GM21526 (cell line): ENCODE data around the gene ZNRF3.
"Not testable (repeated sequence)": the region's sequence is repeated elsewhere in the genome, so short reads cannot be mapped to it uniquely, and the experiment has no call there.

Experiments
- ATAC-seq: cut with Tn5 transposase; IDR thresholded peaks from one replicate; pipeline ENCODE4 v1.9.1; 2021; ENCODE audit warnings: moderate library complexity; ENCODE audit not compliant: unreplicated experiment, low FRiP score

ZNRF3 gene

DNA sequence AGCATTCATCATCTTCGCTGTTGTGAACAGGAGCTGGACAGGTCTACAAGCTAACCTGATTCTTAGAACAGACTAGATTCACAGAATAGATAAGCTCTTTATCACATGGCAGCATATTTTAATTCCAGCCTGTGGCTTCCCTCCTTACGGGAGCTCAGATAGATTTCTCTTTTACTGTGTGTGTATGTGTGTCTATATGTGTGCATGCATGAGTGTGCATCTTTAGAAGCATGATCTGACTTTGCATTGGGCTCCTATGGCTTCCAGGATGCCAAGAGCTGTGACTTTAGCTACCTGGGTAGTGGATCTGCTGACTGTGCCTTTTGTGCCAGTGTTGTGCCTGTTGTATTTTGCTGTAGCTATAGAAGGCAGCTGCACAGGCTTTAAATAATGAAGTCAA, 44.3 kb downstream of the ZNRF3 start:
- no peak for ATAC-seq

DNA sequence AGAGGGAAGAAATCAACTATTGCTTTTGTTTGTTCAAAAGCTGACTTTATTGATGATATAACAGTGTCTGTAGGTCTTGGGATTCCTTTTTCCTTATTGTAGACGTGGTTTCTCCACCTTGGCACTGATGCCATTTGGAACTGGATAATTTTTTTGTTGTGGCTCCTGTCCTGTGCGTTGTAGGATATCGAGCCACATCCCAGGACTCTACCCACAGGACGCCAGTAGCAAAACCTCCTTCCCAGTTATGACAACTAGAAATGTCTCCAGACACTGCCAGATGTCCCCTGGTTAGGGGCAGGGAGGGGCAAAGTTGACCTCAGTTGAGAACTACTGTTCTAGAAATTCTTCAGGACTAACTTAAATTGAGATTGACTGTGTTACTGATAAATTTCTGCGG, 45.8 kb downstream of the ZNRF3 start:
- no peak for ATAC-seq

DNA sequence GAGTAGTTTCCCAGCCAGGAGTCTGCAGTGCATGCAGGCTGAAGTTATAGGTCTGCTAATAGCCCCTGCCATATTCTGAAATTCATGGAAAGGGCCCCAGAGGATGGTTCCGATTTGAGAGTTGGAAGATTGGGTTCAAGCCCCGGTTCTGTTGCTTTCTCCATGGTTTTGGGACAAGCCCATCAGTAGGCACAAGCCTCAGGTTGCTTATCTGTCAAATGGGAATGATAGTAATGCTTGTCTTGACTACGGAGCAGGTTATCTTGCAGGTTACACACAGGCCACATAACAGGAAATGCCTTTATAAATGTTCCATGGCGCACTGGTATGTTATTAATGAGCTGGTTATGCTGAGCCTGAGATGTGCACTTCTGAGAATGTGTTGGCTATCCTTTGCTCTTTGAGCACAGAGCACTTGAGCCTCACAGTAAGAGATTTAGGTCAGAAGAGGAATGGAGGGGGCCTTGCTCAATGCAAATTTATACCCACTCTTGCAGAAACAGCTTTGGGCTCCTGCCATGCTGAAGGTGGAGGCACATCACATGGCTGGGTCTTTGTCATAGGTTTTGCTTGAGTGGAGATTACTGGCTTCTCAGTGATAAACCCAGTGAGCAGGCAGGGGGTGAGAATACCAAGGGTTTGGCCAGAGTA, 47.1 kb downstream of the ZNRF3 start:
- ATAC-seq, result no peak

DNA sequence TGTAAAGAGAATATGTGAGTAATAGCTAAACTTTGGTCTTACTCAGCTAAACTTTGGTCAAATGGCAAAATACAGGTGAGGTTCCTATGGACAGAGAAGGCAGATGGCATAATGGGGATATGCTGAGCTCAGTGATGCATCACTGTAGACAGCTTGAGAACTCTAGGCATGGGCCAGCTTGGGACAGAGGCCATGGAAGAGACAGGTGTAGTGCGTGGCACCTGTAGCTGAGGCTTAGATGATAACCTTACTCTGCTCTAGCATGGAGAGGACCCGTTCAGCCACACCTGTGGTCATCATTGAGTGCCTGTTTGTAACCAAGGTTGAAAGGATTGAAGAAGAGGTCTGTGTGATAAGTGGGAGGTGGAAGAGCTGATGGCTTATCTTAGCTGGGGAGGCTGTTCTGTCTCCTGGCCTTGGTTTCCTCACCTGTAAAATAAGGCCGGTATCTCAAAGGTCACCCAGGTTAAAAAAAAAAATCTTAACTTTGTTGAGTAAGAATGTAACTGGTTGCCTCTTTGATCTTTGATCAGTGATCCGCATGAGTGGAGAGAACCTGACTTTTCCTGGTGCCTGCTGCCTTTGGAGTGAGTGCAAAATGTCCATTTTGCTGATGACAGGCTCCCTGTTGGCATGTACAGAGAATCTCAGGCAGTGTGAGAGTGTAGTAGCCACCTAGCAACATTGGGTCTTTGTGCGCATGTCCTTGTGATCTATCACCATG, 48.6 kb downstream of the ZNRF3 start:
- ATAC-seq, result no peak

- ATAC-seq, result no peak
These were observed 49.9 kb downstream of the ZNRF3 start for GRCh38 chr22:28933321-28933720.

- no peak for ATAC-seq
These were observed 50.7 kb downstream of the ZNRF3 start for GRCh38 chr22:28934026-28934425.

DNA sequence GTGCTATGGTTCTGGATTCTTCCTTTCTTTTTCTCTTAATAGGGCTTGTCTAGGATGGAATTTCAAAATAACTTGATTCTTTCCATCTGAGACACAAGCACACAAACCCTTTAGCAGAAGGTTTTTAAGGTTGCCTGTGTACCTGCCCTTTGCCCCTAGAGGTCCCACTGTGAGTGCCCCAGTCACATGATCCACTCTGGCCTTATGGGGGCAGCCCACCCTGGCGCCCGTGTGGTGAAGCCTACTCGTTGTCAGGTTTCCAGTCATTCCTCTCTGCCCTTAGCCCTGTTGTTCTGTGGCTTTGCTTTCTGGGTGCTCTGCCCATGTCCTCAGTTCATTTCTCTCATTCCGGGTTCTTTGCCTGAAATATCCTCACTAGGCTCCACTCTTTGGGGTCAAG, 51.8 kb downstream of the ZNRF3 start:
- ATAC-seq, result no peak

DNA sequence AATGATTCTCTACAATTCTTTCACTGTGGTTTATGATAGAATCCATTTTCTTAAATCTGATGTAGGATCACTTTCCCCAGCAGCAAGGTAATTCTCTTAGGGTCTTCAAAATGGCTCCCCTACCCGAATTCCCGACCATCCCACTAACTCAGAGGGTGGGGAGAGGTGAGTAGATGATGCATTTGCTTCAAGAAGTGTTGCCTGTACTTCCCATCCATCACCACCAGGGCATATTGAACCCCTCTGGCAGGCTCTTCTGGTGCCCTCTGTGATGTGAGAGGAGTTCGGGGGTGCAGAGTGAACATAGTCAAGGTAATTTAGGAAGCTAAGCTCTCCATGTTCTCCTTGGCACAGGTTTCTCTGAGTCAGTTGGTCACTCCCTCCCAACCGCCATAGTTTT, 52.3 kb downstream of the ZNRF3 start:
- no peak for ATAC-seq

DNA sequence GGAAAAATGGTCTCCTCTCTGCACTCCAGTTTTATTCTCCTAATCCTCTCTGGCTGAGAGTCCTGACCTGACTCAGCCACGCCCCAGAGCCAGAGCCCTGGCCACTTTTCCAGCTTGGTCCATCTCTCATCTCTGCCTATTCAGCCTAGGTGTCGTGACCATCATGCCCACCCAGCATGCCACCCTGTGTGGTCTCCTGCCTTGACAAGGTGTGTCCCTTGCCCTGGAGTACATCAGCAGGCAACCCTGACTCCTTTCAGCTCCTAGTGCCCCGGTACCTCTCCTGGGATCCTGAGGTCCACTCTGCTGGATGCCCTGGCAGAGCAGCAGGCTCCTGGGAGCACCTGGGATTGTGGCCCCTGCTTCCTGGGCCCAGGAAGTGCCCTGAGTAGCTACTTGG, 52.8 kb downstream of the ZNRF3 start:
- no peak for ATAC-seq

GRCh38 chr22:28937206-28938025, 54.0 kb downstream of the ZNRF3 start:
- no peak for ATAC-seq

DNA sequence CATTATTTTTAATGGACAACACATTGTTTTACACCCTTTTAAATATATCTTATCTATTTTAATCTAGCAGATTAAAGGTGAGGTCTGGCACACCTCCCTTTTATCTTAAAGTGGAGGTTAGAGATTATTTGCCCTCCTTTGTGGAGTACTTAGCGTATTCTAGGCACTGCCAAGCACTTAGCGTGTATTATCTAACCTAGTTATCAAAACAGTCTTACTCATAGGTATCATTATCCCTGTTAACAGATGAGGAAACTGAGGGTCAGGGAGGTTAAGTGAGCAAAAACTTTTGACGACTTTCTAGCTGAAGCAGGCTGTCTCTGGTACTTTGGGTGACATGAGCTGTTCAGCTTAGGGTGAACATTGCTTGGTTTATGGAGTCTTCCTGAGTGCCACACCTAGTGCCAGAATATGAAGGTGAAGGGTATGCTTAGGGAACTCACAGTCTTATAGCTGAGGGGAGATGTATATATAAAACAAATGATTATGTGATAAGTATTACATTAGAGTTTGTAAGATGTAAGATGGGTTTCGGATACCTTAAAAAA, 55.0 kb downstream of the ZNRF3 start:
- no peak for ATAC-seq

DNA sequence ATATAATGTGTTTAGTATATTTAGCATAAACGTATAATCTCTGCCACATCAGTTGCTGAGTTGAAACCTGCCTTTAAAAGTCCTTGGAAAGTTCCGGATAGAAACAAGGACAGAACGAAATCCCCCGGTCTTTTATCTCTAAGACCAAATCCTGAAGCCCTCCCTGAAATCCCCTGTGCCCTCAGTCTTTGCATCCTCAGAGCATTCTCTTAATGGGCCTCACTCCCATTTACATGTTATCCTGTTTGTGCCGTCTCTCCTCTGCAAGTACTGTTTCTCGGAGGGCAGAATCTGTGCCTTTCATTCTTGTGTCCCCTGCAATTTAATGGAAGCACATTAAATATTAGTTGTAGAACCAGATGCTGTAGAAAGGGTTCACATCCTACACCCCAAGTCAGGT, 56.0 kb downstream of the ZNRF3 start:
- ATAC-seq, result no peak

DNA sequence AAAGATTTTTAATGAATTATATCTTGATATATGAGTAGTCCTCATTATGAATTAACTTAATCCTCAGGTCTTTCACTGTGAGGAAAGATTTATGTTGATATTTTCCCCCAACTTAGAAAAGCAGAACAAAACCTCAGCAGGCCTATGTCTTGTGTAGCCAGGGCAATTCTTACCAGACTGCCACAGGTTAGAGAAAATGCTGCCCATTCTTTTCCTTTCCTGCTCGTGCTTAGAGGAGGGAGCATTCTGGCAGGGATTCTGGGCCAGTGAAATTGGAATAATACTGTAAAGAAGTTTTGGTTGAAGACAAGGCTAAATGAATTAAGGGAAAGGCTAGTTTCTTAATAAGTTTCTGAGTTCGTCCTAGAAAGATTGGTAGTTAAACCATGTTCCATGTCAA, 56.6 kb downstream of the ZNRF3 start:
- no peak for ATAC-seq

DNA sequence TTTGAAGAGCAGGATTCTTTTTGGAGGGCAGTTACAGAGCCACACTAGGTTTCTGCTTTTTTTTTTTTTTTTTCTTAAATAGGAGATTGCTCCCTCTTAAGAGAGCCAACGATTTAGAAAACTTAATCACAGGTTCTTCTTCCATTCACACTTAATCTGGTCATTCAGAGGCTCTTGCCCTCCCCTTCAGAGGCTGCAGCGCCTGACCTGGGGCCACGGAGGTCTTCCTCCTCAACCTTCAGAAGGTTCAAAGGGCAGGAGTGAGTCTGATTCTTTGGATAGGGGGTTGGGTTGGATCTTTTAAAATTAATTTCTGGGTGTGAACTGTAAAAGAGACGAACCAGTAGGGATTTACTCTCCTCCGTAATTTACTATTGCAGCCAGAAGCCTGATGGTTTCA, 57.1 kb downstream of the ZNRF3 start:
- no peak for ATAC-seq

- ATAC-seq, result no peak
These were observed 59.0 kb downstream of the ZNRF3 start for GRCh38 chr22:28942333-28942732.

- no peak for ATAC-seq
These were observed 59.6 kb downstream of the ZNRF3 start for GRCh38 chr22:28942801-28943500.

DNA sequence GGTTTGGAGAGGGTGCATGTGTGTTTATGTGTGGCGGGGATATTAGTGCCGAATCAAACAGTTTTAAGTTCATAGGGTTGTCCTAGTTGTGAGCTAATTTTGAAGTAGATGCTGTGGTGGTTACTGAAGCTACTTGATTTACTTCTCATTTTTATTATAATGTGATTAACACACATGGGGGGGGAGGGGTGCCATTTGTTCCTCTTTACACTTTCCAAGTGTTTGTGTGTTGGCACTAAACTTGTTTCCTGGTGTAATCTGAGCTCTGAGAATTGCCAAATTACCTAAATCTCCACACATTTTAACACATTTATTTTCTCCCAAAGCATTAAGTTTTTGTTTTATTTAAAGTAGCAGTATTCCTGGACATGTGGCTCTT, 60.1 kb downstream of the ZNRF3 start:
- no peak for ATAC-seq

- ATAC-seq, result no peak
These were observed 63.8 kb downstream of the ZNRF3 start for GRCh38 chr22:28947125-28947524.

DNA sequence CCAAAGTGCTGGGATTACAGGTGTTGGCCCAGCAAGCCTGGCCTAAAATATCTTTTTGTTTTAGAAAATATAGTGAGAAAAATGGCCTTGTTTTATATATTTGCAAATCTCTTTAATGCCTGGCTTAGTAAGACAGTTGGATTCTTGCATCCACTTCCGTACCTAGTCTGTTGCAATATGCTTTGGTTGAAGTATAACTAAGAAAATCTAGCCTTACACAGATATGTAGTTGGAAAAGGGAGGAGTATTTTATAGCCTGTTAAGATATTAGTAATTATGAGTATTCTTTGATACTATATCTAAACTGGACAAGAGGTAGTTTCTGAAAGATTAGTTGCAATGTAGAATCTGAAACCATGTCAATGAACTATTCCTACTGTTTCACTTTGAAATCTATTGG, 65.1 kb downstream of the ZNRF3 start:
- no peak for ATAC-seq

DNA sequence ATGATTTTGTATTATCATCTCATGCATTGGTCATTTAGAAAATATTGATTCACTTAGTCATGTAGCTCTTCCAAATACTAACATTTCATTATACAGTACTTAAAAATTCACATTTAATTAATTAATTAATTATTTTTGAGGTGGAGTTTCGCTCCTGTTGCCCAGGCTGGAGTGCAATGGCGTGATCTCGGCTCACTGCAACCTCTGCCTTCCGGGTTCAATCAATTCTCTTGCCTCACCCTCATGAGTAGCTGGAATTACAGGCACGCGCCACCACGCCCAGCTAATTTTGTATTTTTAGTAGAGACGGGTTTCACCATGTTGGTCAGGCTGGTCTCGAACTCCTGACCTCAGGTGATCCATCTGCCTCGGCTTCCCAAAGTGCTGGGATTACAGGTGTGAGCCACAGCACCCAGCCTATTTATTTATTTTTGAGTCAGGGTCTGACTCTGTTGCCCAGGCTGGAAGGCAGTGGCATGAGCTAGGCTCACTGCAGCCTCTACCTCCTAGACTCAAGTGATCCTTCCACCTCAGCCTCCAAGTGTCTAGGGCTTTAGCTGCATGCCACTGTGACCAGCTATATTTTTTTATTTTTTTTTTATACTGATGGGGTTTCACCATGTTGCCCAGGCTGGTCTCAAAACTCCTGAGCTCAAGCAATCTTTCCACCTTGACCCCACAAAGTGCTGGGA, 65.6 kb downstream of the ZNRF3 start:
- ATAC-seq, result not testable (repeated sequence)
